CD4-positive, alpha-beta T cell treated with Interferon gamma for 1 hour (primary cell): ENCODE results near the gene ATAD3A.
A peak's percentile ranks its signal among the peaks of the same experiment; 100 is the strongest.
"Not testable (repeated sequence)": the region's sequence is repeated elsewhere in the genome, so short reads cannot be mapped to it uniquely, and the experiment has no call there.

Experiments used
- DNase-seq: peaks from one replicate; pipeline ENCODE4 v3.0.0-alpha.2; 2020

Gene ATAD3A

DNA sequence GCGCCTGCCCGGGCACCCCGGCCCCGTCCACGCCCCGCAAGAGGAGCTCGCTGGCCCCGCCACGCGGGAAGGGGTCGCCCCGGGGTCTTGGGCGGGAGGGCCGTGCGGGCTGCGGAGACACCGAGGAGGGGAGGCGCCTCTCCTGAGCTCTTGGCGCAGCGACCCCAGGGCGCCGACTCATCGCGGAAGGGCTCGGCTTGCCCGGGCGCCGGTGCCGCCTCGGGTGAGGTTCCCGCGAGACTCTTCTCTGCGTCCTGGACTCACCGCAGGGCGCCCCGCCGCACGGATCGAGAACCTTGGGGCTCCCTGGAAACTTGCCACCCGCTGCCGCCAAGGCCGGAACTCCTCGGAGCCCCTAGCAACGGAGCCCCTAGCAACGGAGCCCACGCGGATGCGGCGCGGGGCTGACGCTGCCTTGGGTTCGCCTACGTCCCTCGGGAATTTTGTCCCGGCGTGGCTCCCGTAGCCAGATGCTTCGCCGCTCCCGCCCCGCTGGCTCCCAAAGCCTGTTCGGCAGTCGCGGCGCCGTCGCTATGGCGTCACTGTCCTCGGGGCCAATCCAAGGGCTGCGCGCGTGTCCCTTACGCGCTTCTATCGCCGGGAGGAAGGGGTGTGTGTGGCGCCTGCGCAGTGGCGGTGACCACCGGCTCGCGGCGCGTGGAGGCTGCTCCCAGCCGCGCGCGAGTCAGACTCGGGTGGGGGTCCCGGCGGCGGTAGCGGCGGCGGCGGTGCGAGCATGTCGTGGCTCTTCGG is at the start of gene ATAD3A:
Gene ATAD3A (plus strand): TSS at position 630 of the 753 bp plus-strand sequence. CDS start 107 bp downstream, at position 737.
- peak; percentile 96 for DNase-seq

DNA sequence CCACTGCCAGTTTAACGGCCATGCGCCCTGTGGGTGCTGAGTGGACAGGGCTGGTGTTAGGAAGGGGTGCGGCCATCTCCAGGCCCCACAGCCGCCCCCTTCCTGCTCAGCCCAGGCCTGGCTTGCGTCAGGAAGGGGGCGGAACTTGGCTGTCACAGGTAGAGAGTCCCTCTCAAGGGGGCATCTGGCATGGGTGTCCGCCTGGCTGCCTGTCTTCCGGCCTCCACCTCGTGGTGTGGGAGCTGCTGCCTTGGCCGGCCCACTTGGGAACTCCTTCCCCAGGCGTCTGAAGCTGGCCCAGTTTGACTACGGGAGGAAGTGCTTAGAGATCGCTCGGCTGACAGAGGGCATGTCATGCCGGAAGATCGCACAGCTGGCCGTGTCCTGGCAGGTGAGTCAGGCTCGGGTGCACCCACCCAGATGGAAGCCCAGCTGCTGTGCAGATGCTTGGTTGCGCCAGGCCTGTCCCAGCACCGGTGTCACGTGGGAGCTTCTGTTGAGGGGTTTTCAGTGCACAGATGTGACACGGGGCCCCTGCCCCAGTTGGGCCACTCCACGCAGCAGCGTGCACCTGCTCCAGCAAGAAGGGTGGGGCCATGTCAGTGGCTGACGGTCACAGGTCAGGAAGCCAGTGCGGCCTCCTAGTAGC is 49.5 kb upstream of the ATAD3A start:
- DNase-seq = peak; percentile 25

DNA sequence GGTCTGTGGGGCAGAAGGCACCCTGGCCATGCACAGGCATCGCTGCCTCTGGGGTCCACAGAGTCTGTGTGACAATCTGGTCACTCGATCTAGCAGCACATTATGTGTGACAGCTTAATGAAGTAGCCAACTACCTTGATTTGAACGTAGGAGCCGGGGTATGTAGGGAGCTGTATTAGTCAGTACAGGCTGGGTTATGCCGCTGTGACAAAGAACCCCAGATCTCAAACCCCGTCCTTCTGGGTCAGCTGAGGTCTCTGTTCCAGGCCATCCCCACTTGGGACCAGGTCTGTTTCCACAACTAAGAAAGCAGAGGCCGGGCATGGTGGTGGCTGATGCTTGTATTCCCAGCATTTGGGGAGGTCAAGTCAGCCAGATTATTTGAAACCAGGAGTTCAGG is 48.6 kb upstream of the ATAD3A start:
- no peak for DNase-seq

DNA sequence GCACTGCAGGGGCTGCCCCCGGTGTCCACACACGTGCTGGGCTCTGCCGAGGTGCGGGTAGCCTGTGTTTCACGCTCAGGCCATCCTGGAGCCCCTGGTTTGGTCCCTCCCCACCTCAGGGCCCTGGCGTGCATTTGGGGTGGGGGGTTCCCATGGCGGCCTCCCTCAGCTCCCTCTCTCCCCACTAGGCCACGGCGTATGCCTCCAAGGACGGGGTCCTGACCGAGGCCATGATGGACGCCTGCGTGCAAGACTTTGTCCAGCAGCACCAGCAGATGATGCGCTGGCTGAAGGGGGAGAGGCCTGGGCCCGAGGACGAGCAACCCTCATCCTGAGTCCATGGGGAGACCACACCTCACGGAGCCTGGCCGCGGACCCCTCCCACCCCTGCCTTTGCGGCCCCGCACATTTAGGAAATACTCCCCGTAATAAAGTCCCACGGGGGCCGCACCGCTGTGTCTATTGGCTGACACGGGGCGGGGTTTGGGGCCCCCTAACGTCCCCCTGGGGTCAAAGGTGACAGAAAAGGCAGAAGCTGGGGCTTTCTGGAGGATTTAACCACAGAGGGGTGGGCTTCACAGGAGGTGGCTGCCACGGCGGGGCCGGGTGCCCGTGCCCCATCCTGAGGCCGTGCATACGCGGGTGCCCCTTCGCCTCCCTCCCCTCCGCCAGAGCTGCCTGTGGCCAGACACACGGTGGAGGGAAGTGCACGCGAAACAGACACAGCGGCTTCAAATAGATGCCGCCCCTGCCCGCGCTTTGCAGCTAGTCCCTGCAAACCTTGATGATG is 43.6 kb upstream of the ATAD3A start:
- not testable (repeated sequence) for DNase-seq

DNA sequence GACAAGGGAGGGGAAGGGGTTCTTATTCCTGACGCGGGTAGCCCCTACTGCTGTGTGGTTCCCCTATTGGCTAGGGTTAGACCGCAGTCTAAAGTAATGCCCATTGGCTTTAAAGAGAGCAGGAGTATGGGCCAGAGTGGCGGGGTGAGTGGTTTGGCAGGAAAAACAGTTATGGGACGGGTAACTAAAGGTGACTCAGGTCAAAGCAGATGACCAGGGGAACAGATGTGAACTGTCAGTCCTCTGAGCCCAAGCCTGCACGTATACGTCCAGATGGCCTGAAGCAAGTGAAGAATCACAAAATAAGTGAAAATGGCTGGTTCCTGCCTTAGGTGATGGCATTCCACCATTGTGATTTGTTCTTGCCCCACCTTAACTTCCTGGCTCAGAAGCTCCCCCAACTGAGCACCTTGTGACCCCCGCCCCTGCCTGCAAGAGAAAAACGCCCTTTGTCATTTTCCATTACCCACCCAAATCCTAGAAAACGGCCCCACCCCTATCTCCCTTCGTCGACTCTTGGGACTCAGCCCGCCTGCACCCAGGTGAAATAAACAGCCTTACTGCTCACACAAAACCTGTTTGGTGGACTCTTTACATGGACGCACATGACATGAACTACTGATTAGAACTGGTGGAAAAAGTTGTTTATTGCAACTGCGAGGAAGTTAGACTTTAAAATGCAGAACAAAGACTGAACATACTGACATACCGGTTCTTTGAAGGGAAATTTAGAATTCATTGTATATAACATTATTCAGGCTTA is 41.2 kb upstream of the ATAD3A start:
- no peak for DNase-seq

DNA sequence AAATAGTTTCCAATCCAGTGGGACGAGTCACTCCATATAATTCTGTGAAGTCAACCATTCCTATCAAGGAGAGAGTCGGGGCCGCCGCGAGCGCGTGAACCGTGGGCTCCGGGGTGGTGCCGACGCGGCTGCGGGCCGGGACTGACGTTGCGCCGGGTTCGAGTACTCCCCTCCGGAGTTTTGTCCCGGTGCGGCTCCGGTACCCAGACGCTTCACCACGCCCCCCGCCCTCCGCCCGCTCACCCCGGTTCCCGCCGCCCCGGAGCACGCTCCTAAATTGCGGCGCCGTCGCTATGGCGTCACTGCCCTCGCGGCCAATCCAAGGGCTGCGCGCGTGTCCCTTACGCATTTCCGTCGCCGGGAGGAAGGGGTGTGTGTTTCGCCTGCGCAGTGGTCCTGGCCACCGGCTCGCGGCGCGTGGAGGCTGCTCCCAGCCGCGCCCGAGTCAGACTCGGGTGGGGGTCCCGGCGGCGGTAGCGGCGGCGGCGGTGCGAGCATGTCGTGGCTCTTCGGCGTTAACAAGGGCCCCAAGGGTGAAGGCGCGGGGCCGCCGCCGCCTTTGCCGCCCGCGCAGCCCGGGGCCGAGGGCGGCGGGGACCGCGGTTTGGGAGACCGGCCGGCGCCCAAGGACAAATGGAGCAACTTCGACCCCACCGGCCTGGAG is 40.4 kb upstream of the ATAD3A start, which contains the start of gene ATAD3B:
Gene ATAD3B (plus strand): TSS at position 377 of the 664 bp plus-strand sequence. CDS start 120 bp downstream, at position 497.
- peak; percentile 89 for DNase-seq

DNA sequence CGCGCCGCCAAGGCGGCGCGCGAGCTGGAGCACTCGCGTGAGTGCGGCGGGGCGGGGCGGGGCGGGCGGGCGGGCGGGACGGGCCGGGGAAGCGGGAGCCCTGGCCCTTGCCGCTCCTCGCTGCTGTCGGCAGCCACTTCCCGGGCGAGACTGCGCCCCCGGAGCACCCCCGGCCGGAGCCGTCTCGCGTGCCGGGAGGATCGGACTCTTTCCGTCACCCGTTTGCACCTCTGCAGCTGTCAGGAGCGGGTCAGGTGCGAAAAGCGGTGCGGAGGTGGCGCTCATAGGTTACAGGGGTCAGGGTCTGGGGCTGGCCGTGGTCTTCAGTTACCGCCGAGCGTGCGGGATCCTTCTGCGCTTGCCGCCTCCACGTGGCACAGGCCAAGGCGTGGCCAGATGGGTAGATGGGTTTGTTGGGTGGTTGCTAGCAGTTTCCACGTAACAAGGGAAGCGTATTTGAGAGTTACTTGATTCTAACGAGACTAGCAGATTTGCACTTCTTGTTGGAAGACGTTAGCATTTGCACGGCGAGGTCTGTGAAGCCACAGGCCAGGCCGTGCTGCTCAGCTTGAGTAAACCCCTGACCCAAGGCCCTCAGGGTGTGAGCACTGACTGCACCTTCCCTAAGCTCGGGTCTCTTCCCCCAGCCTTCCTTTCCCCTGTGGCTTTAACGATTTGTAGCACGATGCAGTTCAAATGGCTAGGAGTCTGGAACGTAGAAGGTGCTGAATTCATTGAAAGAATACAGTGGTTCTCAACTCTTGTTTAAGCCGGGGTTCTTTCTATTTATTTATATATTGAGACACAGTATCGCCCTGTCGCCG is 39.7 kb upstream of the ATAD3A start:
- not testable (repeated sequence) for DNase-seq

DNA sequence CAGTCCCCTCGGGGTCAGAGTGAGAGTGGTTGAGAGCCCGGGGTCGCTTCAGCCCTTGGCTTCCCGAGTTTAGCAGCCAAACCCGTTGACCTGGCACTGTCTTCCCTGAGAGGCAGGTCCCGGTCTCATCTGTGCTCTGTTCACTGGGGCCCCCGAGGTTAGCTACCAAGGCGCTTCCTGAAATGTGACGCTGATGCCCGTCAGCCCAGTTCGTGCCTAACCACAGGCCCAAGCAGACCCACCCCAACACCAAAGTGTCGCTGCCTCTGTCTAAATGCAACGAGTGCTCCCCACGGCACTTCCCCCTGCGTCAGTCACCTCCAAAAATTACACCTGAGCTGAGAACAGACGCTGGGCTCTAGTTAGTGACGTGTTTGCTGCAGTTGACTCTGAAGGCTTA is 36.0 kb upstream of the ATAD3A start:
- DNase-seq = peak; percentile 50

DNA sequence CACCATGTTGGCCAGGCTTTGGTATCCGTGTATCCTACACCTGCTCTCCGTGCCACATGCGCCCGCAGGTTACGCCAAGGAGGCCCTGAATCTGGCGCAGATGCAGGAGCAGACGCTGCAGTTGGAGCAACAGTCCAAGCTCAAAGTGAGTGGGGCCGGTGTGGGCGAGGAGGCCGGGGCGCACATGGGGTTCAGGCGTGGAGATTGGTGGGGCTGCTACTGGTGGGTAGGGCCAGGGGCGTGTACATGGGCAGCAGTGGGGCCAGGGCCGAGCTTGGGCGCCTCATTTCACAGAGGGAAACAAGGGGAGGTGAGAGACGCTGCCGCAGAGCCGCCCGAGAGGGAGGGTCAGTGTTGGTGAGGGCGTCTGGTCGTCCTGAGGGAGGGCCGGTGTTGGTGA is 34.8 kb upstream of the ATAD3A start:
- DNase-seq = no peak

DNA sequence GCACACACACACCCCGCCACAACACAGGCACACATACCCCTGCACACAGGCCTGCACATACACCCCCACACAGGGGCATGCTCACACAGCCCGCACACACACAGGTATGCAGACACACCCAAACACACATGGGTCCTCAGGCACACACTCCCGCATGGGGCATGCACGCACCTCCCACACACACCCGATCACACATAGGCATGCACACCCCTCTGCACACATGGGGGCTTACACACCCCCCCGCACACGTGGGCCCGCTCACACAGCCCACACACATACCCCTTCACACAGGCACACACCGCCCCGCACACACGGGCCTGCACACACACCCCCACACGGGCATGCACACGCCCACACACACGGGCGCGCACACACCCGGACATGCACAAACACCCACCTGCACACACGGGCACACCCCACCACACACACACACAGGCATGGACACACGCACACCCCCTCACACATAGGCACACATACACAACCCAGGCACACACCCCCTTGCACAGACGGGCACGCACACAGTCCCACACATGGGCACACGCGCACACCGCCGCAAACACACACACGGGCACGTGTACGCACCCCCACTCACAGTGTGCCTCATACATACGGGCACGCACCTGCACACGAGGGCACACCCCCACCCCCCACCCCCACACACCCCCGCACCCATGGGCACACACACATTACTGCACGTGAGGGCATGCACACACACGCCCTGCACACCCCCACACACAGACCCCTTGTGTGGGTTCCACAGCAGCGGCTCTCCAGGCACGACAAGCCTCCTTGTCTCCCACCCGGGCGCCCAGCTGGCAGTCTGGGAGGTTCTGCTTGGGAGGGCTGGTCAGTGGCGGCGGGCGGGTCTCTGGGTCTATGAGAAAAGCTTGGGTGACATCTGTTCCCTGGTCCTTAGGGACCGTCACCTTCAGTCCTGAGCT is 32.1 kb upstream of the ATAD3A start:
- no peak for DNase-seq

DNA sequence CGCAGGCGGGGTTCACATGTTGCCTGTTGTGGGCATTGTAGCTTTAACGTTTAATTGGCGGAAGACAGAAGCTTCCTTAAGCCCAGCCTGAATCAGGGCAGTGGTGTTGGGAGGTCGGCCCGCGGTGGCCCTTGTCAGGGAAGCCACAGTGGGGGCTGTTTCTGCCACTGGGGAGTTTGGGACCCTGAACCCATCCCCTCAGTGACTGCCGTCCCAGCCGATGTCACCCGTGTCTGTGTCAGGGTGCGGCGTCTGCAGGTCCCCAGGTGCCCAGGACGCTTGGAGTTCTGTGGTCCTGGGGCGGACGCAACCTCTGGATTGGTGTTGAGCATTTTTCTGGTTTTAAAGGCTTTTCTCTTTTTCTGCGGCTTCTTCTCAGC is 31.5 kb upstream of the ATAD3A start:
- not testable (repeated sequence) for DNase-seq

DNA sequence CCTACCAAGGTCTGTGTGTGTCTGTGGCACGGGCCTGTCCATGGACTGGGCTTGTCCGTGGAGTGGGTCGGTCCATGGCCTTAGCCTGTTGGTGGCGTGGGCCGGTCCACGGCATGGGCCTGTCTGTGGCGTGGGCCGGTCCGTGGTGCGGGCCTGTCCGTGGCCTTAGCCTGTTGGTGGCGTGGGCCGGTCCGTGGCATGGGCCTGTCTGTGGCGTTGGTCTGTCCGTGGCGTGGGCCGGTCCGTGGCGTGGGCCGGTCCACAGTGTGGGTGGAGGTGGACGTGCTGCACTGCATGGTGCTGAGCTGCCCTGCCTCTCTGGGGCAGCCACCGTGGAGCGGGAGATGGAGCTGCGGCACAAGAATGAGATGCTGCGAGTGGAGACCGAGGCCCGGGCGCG is 30.2 kb upstream of the ATAD3A start:
- DNase-seq = not testable (repeated sequence)

DNA sequence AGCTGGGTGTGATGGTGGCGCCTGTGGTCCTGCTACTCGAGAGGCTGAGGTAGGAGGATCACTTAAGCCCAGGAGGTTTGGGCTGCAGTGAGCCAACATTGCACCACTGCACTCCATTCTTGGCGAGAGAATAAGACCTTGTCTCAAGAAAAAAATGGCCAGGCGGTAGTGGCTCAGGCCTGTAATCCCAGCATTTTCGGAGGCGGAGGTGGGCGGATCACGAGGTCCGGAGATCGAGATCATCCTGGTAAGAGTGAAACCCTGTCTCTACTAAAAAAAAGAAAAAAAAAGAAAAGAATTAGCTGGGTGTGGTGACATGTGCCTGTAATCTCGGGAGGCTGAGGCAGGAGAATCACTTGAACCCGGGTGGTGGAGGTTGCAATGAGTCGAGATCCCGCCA is 29.1 kb upstream of the ATAD3A start:
- DNase-seq = no peak

DNA sequence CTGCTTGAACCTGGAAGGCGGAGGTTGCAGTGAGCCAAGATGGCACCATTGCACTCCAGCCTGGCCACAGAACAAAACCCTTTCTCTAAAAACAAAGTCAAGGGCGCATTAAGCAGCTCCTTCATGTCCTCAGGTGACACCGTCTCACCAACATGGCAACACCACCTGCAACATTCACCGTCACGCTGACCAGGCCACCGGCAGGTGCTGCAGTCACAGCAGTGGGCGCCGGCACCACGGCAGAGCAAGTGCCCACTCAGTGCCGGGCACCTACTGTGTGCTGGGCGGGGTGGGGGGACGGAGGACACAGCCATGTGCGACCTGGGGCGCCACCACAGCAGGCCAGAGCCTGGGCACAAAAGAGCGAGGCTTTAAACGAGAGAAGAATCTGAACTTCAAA is 28.2 kb upstream of the ATAD3A start:
- DNase-seq = no peak

DNA sequence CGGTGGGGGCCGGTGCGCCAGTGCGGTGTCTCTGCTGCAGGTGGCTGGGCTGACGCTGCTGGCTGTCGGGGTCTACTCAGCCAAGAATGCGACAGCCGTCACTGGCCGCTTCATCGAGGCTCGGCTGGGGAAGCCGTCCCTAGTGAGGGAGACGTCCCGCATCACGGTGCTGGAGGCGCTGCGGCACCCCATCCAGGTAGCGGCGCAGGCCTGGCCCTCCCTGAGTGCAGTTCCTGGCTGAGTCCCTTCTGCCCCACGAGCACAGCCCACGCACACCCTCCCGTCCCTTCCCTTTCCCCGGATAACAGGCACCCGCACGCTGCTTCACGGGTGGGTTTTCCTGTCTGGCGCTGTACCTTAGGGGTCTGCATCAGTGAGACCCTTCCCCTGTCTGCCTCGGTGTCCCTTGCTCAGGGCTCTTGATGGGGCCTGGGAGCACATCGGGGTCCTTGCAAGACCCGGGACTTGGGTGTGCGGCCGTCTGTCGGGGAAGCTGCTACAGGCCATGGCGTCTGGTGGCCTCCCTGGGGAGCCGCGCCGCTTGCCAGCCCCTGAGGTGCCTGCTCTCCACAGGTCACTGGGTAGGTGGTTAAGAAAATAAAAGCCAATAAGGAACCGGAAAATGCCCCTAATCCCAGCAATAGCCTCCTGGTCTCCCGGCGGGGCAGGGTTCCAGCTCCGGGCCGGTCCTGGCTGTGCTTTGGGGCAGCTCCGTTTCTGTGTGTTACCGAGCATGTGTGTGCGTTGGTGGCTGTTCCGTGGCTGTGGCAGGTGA is 26.8 kb upstream of the ATAD3A start:
- DNase-seq = not testable (repeated sequence)

DNA sequence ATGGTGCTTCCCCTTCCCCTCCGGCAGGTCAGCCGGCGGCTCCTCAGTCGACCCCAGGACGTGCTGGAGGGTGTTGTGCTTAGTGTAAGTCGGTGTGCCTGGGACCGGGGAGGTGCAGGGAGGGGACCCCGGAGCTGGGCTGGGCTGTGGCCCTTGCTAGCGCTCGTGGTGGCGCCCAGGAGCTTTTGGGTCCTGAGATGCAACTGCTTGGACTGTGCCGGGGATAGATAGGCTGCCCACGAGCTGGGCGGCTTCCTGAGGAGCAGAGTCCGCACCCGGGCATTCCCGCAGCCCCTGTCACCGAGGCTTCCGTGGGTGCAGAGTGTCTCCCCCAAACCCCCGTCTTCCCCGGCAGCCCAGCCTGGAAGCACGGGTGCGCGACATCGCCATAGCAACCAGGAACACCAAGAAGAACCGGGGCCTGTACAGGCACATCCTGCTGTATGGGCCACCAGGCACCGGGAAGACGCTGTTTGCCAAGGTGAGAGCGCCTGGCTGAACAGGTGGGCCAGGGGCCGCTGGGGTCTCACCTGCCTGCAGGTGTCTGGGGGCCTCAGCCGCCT is 26.1 kb upstream of the ATAD3A start:
- not testable (repeated sequence) for DNase-seq

DNA sequence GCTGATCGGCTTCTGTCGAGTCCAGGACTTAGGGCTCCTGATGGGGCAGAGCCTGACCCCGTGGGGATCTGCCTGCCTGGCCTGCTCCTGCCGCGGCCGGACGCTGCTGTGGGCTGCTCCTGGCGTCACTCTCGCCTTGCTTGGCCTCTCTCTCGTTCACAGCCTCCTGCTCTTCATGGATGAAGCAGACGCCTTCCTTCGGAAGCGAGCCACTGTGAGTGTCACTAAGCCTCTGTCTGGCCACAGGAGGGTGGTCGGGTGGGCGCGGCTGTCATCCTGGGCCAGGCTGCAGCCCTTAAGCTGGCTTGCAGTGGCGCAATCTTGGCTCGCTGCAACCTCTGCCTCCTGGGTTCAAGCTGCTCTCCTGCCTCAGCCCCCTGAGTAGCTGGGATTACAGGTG is 24.3 kb upstream of the ATAD3A start:
- no peak for DNase-seq

DNA sequence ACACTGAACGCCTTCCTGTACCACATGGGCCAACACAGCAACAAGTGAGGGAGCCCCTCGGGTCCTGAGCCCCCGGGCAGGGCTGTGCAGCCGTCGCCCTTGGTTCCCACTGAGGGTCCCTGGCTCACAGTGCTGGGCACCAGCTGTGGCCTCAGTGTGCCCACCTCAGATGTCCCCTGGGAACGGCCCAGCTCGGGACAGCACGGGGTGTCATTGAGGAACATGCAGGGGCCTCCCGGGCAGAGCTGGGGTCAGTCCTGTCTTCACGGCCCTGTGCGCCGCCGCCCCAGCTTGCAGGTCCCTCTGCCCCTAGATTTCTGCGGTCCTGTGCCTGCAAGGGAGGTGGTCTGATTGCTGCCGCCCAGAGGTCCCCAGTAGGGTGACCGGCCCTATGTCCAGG is 22.7 kb upstream of the ATAD3A start:
- no peak for DNase-seq

DNA sequence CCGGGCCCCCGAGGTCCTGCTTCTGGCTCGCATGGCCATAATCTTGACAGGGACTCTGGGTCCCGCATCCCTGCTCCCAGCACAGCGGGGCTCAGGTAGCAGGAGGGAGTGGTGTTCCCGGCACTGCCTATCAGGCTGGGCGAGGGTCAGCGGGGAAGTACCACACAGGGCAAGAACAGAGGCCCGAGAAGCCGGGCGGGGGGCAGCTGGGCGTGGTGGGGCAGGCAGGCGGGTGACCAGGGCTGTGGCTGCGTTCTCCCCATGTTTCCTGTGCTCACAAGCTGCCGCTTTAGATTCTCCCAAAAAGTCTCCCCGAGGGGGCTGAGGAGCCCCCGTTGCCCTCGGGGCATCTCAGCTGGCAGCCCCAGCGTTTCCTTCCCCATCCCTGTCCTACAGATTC is 22.1 kb upstream of the ATAD3A start:
- no peak for DNase-seq
